ENCODE results near the gene HTR2A.

Gene HTR2A

GRCh38 chr13:46803586-46803985 is 93.3 kb downstream of the HTR2A start:
- no peak for DNase-seq

DNA sequence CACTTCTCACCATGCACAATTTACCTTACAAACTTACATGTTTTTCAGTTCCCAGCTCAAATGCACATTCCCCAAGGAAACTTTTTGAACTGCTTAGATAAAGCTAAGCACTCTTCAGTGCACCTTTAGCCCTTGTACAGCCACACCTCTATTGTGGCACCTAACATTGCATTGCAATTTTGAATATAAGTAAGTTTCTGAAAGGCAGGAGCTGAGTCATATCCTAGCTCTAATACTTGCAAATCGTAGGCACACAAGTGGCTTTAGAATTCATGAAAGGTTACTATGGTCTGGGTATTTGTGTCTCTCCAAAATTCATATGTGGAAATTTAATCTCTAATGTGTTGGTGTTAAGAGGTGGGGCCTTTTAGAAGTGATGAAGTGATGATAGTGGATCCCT is 95.0 kb downstream of the HTR2A start:
- no peak for DNase-seq

GRCh38 chr13:46799139-46799538 is 97.7 kb downstream of the HTR2A start:
- no peak for DNase-seq

GRCh38 chr13:46797501-46798237 is 99.2 kb downstream of the HTR2A start:
- DNase-seq, result no peak

DNA sequence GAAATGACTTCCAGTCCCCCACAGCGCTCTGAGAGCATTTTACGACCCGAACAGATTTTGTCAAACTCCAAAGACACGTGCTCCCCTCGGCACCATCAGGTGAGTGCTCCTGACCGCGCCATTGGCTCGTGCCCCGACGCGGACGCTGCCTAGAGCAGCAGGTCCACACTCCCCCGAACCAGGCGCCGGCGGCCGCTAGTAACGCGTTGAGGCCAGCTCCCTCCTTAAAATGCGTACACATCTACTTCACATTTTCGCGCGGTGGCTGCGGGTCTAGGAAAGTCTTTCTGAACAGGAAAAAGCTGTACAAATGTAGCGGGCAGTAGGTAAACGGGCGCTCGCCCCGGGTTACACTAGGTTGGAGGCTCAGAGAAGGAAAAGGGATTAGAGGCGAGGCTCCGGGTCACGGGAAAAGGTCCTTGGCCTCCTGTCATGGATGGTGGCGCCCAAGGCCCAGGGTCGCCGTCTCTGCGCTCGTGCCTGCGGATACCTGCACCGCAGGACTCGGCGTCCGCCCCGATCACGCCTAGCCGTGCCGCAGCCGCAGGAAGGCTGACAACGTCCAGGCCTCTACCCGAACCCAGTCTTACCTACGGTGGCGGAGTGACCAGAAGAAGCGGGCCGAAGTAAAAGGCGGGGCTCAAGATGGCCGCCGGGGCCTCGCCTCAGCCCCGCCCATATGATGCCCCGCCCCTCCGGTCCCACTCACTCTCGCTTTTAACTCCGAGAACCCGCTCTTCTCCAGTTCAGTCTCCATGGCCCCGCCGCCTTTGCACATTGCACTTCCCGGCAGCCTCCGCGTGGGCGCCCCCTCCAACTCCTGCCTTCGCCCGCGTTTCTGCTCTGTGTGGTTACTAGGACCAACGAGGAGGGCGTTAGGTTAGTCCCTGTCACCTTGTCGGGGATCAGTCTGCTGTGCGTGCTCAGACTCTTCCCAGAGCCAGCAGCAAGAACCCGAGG is 100.1 kb downstream of the HTR2A start, which contains the start of gene ESD:
TSS of gene ESD (minus strand) at position 647 of the 960 bp plus-strand sequence. CDS start 5,748 bp downstream, outside the sequence.
- peak; percentile 91 to 92 for DNase-seq

DNA sequence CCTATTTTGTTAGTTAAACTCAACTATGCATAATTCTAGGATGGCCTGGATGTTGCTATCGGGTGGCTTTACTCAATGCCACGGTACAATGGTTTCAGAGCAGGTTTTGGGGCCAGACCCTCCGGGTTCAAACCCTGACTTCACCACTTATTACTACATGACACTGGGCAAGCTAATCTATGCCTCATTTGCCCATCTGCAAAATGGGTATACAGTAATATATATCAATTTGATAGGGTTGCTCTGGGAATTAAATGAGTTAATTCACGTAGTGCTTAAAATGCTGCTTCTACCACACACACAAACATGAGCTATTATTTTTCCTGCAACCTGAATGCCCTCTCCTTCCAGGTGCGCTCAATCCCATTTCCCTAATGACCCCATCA is 100.7 kb downstream of the HTR2A start:
- DNase-seq, result no peak

DNA sequence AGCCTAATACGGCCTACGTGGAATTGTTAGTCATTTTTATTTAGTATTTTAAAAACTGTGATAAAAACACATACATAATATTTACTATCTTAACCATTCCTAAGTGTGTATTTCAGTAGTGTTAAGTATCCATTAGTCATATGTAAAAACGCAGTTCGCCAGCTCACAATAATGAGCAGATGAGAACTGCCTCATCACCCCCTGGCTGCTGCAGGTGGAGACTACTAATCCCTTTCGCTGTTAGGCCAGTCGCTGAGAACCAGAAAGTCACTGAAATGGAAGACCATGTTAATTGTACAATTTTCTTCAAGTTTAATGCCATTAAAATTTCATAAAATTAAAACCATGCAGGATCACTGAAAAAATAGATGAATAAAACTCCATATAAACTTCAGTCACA is 101.5 kb downstream of the HTR2A start:
- DNase-seq, result no peak

GRCh38 chr13:46783504-46783903 is 113.3 kb downstream of the HTR2A start:
- DNase-seq, result no peak

DNA sequence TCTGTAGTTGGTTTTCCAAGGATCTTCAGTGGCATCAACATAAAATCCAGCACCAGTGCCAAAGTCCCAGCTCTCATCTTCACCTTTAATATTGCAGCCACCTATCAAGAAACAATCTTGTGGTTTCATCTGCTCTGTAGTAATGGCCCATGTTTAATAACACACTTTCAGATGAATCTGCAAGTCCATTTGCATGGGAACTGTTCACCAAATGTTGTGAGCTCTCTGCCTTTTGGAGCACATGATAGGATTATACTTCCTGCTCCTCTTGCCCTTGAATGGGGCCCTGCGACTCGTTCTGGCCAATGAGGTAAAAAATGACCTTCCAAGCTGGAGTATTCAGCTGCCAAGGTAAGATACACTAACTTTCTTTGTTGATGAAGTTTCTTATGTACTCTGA is 114.2 kb downstream of the HTR2A start:
- no peak for DNase-seq

DNA sequence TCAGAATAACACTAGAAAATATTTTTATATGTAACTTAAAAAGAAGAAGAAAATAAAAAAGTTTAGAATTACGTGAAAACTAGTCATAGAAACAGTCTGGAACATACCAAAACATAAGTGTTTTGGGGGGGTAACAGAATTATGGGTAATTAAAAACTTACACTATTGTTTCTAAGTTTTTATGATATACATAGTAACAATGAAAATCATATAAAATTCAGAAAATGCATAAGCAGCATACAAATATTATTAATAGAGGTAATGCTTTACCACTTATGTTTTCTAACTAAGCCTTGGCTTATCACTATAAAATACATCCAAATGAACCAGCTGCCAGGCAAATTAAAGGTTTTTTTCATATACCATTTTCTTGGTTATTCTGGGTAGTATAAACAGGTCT is 114.8 kb downstream of the HTR2A start:
- DNase-seq, result no peak
